ENCODE results near the gene MAT2B.

- TF ChIP-seq POLR2AphosphoS5 (IDR thresholded peaks at IDR 0.05) (no peak), CTCF (IDR thresholded peaks at IDR 0.05) (no peak), EP300 (IDR thresholded peaks at IDR 0.05) (no peak)
These were observed 27.0 kb downstream of the MAT2B start for GRCh38 chr5:163532171-163533084.
